Psoas muscle (tissue), 8 donors: Measurements from ENCODE around the gene CD74. TPM values are rescaled to one million over a fixed set of nuclear protein-coding genes. Genes with fewer than 3 reads are reported as not detected.
A peak's percentile ranks its signal among the peaks of the same experiment; 100 is the strongest.

Experiments
- ATAC-seq, 4 donors: fragments of 200-7000 bp; cut with Tn5 transposase; one replicate each; pipeline ENCODE4 v1.9.1; 2020; ENCODE audit warnings: moderate library complexity in 3 of 4, mild to moderate bottlenecking in 2 of 4
- DNase-seq, 2 donors: peaks; one replicate each; pipeline ENCODE4 v3.0.0-alpha.2; 2020
- H3K27ac ChIP-seq: fragments of 200-600 bp; one replicate; pipeline ENCODE4 v1.8.0; 2022
- H3K27me3 ChIP-seq, 3 donors: fragments of 200-600 bp in 1 of 3; one replicate each; pipeline versions ENCODE4 v1.6.1 to v1.8.0; 2013 to 2022; ENCODE audit warnings: low read length in 2 of 3, mild to moderate bottlenecking in 2 of 3, moderate library complexity in 1 of 3; ENCODE audit not compliant: insufficient read depth in 3 of 3
- H3K36me3 ChIP-seq, 2 donors: fragments of 200-600 bp in 1 of 2; one replicate each; pipeline versions ENCODE4 v1.6.1 to v1.8.0; 2013 to 2022; ENCODE audit warnings: low read depth in 1 of 2, mild to moderate bottlenecking in 1 of 2, moderate library complexity in 1 of 2; ENCODE audit not compliant: insufficient read depth in 1 of 2
- H3K4me1 ChIP-seq: fragments of 200-600 bp; one replicate; pipeline ENCODE4 v1.8.0; 2022
- H3K4me3 ChIP-seq: fragments of 200-600 bp; one replicate; pipeline ENCODE4 v1.8.0; 2022; ENCODE audit warnings: mild to moderate bottlenecking
- H3K9me3 ChIP-seq: fragments of 200-600 bp; one replicate; pipeline ENCODE4 v1.8.0; 2022
- WGBS, 3 donors: extraction: QIAGEN DNeasy Blood & Tissue Kit; methylation state at CpG; one replicate each; pipeline versions ENCODE4 v1.1.6 to v1.1.7; 2013; 5-methylcytosine and 5-hydroxymethylcytosine counted together
- intact Hi-C, 2 donors: fragments of 100-400 bp; cut with DNase I; formaldehyde crosslinking; loops; one replicate each; pipeline versions ENCODE4 v1.11.0 to v1.14.2; 2022
- polyA plus RNA-seq, 3 donors: library from polyadenylated mRNA; stranded (reverse); fragments of 200-250 nt; gene quantifications; one replicate each; pipeline ENCODE4 v1.2.3, GENCODE V29; 2013
- total RNA-seq, 4 donors: library from RNA; stranded (reverse); fragmentation: NEBNext Ultra II Directional in 2 of 4; extraction: Animal tissue kit (Norgen Biotek cat#: 25700) in 2 of 4; gene quantifications; one replicate each; pipeline versions ENCODE4 v1.2.1 to v1.2.4, GENCODE V29; 2021 to 2023
- TF ChIP-seq, protein P1 (sequence below): fragments of 200-600 bp; IDR thresholded peaks from one replicate; pipeline ENCODE4 v1.8.0; 2022; ENCODE audit warnings: antibody characterized with exemption
- donor health status: healthy with polysubstance abuse.
- donor health status: DM: no; HTN: no; CAD: no; lungs with moderate emphysema.
- donor health status: Bipolar disorder and iron deficiency.
- donor health status: healthy.
- donor health status: DM: yes; HTN: yes; CAD: no.
- donor health status: DM: no; HTN: no; CAD: no.
- donor health status: DM: no; HTN: no; CAD: no.
- donor health status: DM: yes; HTN: yes; CAD: no.

The CD74 gene
- total and polyA plus RNA-seq, 7 donors: 66.5 to 299 (median 92.0) TPM

DNA sequence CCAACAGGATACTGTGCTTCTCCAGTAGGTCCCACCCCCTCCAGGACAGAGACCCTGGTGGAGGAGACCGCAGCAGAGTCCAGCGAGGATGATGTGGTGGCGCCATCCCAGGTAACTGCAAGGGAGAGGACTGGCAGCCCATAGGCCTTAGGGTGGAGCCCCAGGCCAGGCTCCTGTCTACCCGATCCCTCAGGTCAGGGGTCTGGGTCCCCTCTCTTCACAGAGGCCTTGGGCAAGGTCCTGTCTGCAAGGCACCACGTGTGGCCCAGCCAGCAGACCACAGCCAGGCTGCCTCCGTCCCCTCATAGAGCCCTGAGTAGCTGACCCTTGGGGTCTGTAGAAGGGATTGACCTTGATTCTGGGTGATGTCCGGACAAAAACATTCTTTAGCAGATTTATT, 20.0 kb downstream of the CD74 start:
- TF ChIP-seq, protein P1, sequence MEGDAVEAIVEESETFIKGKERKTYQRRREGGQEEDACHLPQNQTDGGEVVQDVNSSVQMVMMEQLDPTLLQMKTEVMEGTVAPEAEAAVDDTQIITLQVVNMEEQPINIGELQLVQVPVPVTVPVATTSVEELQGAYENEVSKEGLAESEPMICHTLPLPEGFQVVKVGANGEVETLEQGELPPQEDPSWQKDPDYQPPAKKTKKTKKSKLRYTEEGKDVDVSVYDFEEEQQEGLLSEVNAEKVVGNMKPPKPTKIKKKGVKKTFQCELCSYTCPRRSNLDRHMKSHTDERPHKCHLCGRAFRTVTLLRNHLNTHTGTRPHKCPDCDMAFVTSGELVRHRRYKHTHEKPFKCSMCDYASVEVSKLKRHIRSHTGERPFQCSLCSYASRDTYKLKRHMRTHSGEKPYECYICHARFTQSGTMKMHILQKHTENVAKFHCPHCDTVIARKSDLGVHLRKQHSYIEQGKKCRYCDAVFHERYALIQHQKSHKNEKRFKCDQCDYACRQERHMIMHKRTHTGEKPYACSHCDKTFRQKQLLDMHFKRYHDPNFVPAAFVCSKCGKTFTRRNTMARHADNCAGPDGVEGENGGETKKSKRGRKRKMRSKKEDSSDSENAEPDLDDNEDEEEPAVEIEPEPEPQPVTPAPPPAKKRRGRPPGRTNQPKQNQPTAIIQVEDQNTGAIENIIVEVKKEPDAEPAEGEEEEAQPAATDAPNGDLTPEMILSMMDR: no peak
- peak in 1 of 4 donors; percentile 23 for ATAC-seq
- H3K4me3 ChIP-seq: no peak overlapping the region
- no peaks in the 10 kb centered on the region for H3K4me1 ChIP-seq
- no peak overlapping the region for H3K27ac ChIP-seq
- no peaks in the 10 kb centered on the region for H3K27me3 ChIP-seq
- H3K36me3 ChIP-seq: peaks cover 10 to 100% of the 10 kb centered on the region in 2 donors
- WGBS, 3 donors: 93% methylated on average over 7 of the region's 7 CpGs
- DNase-seq: no peak
- intact Hi-C loops: no loop called here
- H3K9me3 ChIP-seq: no peaks in the 10 kb centered on the region

DNA sequence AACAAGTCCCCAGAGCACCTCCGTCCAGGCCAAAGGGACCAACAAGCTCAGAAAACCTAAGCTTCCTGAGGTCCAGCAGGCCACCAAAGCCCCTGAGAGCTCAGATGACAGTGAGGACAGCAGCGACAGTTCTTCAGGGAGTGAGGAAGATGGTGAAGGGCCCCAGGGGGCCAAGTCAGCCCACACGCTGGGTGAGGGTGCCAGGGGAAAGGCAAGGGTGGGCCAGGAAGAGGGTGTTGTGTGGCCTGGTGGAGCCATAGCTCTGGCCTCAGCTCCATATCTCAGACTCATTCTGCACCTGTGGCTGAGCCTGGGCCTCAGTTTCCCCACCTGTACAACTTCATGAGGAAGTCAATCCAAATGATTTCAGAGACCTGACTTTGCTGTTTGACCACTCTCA, 20.7 kb downstream of the CD74 start:
- Histone ChIP-seq H3K27me3 (no peaks in the 10 kb centered on the region), H3K27ac (no peak overlapping the region), H3K4me1 (no peaks in the 10 kb centered on the region), H3K9me3 (no peaks in the 10 kb centered on the region), H3K4me3 (no peak overlapping the region), H3K36me3 (peaks cover 10 to 100% of the 10 kb centered on the region in 2 donors)
- no peak for DNase-seq
- no peak for ATAC-seq
- TF ChIP-seq, protein P1: no peak
- intact Hi-C loops: no loop called here
- WGBS, 3 donors: 88 to 96% (median 92%) methylated on average over 3 of the region's 3 CpGs

DNA sequence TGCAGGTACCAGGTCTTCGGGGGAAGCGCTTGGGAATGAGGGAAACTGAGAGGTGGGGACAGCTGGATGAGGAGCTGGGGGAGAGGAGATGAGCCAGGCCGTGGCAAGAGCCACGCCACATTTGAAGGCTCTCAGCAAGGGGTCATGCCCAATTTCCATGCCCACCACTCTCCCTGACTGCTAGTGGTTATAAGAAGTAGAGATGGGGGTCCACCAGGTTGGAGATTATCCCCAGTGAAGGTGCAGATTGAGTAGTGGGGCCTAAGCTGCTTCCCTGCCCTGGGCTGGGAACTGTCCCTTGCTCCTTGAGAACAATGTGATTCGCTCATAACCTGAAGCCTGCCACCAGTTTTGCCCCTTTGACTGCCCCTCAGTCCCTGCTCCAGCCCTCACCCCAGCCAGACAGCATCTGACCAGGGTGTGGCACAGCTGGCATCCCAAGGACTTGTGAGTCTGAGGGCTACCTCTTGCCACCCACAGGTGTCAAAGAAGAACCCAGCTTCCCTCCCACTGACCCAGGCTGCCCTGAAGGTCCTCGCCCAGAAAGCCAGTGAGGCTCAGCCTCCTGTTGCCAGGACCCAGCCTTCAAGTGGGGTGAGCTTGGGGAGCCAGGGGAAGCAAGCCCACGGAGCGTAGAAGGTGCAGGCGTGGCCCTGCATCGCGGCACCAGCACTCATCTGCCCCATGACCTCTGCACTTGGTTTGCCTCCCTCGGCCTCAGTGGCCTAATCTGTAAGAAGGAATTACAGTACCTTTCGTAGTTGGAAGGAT, 21.5 kb downstream of the CD74 start:
- H3K36me3 ChIP-seq: peaks cover 9 to 100% of the 10 kb centered on the region in 2 donors
- no peak overlapping the region for H3K4me3 ChIP-seq
- TF ChIP-seq, protein P1: no peak
- H3K27ac ChIP-seq: no peak overlapping the region
- no peak for ATAC-seq
- no peaks in the 10 kb centered on the region for H3K4me1 ChIP-seq
- WGBS, 3 donors: 93 to 96% (median 93%) methylated on average over 13 of the region's 13 CpGs
- DNase-seq: no peak
- intact Hi-C loops: no loop called here
- no peaks in the 10 kb centered on the region for H3K9me3 ChIP-seq
- no peaks in the 10 kb centered on the region for H3K27me3 ChIP-seq

DNA sequence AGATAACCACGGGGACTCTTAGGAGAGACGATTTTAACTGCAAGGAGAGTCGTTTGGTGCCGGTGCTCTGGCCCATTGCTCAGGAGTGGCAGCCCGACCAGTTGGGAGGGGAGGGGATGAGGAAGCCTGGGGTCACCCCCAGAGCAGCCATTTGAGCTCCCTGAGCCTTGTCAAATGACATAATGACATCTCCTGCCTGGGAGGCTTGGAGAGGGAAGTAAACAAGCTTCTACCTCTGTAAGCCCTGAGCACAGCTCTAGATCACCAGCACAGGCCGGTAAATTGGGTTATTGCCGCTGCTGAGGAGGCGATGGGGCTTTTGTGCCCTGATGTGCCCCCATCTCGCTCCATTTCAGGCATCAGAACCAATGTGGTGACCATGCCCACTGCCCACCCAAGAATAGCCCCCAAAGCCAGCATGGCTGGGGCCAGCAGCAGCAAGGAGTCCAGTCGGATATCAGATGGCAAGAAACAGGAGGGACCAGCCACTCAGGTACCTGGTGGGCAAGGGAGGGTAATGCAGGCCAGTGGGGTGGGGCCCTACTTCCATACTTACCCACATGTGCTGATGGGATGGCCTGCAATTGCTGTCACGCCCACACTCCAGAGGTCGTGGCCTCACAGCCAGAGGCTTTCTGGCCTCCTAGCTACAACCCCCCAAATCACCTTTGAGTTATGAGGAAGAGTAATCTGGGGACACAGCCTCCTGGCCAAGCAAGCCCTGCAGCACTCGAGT, 23.0 kb downstream of the CD74 start:
- Histone ChIP-seq H3K4me3 (no peak overlapping the region), H3K9me3 (no peaks in the 10 kb centered on the region), H3K27me3 (no peaks in the 10 kb centered on the region), H3K27ac (no peak overlapping the region), H3K4me1 (no peaks in the 10 kb centered on the region), H3K36me3 (peaks cover 5 to 100% of the 10 kb centered on the region in 2 donors)
- DNase-seq (no peak), ATAC-seq (no peak)
- intact Hi-C loops: no loop called here
- TF ChIP-seq, protein P1: no peak
- 72 to 76% (median 75%) methylated on average over 13 of the region's 13 CpGs for WGBS, 3 donors
